ENCODE data around the gene C3orf20.
"Not testable (repeated sequence)": the region's sequence is repeated elsewhere in the genome, so short reads cannot be mapped to it uniquely, and the experiment has no call there.

The C3orf20 gene

DNA sequence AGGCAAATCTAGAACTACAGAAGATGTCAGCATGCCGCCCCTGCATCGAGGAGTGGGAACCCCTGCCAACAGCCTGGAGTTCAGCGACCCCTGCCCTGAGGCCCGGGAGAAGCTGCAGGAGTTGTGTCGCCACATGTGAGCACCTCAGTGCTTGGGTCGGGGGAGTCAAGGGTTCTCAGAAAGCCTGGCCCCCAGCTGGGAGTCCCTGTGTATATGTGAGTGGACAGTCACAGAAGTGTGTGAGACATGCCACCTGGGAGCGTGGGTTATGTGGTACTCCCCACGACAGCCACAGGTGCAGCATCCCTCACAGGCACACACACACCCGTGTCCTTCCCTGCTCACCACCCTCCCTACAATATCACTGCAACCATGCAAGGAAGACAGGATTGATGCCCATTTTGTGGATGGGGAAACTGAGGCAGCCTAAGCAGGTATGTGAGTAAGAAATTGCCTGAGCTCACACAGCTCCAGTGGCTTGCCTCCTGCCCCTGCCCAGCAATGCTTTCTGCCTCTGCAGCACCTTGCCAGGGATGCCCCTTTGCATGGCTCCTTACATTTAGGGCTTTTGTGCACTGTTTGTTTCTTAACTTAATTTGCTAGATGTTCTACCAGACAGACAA lies 28.3 kb downstream of the C3orf20 start:
- no peak for DNase-seq

DNA sequence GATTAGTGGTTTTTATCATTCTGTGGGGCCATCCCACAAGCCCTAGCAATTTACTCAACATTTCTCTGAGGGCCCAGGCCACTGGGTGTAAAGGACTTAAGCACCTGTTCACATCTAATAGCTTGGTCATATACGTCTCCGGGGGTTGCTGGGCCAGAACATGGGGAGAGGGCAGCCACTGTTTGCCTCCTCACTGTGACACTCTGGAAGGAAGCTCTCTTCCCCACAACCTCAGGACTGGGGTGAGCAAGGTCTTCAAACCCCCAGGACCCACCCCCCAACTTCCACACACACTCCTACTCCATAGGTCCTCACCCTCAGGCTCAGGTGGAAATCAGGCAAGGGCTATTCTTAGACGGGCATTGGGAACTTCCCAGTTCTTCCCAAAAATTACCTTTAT lies 28.9 kb downstream of the C3orf20 start:
- no peak for DNase-seq

DNA sequence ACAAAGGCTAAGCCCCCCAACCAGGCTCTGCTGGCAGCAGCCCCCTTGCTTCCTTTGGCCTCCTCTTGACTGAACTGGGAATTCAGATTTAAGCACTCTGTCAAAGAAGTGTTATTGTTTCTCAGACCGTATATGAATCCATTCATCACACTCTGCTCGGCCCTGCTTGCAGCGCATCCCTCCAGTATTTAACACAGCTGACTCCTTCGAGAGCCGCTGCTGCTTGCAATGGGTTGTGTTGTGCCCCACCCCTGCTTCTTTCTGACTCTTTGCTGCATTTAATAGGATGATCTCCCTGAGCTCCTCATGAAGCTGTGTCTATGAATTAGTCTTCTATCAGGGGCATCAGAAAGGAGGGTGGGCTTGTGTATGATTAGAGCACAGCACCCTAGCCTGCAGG lies 31.2 kb downstream of the C3orf20 start:
- DNase-seq, result no peak

DNA sequence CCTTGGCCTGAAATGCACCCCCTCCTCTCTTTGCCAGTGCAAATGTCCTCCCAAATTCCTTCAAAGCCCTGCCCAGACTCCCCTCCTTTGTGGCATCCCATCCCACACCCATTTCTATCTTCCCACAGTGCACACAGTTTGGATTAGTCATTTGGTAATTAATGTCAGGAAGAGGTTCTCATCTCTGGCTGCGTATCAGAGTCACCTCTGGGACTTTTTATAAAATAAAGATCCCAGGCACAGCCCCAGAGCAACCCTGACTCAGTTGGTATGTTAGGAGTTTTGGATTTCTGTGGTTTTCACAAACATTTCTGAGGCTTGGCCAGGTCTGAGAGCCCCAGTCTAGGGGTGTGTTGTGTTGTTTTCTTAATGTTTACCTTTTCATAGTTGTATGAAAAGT lies 41.6 kb downstream of the C3orf20 start:
- no peak for DNase-seq

DNA sequence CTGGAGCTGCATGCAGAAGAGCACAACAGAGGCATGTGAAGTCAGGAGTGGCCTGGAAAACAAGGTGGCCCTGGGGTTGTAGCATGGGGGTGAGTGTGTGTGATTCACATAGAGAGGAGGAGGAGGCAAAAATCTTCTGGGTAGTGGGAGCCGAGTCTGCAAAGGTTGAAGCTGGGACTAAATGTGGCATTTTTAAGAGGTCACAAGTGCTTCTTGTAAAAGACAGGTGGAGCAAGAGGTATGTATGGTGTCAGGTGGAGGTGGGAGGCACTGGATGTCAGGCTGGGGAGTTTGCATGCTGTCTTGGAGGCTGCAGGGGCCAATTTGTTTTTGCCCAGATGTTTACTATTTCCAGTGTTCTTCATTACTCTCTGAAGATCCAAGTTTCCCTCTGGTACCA lies 42.4 kb downstream of the C3orf20 start:
- no peak for DNase-seq

DNA sequence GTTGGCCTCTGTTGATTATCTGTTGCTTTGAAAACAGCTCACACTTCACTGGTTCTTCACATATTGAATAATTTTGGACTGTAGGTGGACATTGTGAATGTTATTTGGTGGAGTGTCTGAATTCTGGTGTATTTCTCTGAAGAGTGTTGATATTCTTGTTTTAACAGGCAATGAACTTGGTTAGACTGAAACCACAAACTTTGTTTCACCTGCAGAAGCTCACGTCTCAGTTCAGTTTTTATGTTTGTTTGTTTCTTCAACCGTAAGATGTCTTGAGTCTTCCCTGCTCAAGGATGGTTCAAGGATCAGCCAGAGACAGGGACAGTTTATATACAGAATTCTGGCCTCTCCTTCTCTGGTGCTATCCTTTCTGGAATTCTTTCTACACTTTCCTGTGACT lies 43.6 kb downstream of the C3orf20 start:
- DNase-seq, result no peak

DNA sequence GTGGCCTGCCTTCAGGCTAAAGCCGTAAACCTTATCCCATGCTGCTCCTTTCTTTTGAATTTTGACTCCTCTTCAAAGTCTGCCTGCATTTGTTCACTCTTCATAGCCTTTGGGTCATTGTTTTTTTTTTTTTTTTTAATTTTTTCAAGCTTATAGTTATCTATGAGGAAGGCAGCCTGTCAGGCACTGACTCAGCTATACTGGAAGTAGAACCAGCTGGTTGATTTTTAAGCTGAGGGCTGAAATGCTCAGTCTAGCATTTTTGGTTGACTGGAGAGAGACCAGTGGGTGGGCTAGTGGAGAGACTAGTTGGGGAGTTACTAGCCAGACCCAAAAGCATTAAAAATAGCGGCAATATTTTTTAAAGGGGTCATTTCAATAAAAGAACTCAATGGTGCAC lies 44.1 kb downstream of the C3orf20 start:
- DNase-seq, result no peak

DNA sequence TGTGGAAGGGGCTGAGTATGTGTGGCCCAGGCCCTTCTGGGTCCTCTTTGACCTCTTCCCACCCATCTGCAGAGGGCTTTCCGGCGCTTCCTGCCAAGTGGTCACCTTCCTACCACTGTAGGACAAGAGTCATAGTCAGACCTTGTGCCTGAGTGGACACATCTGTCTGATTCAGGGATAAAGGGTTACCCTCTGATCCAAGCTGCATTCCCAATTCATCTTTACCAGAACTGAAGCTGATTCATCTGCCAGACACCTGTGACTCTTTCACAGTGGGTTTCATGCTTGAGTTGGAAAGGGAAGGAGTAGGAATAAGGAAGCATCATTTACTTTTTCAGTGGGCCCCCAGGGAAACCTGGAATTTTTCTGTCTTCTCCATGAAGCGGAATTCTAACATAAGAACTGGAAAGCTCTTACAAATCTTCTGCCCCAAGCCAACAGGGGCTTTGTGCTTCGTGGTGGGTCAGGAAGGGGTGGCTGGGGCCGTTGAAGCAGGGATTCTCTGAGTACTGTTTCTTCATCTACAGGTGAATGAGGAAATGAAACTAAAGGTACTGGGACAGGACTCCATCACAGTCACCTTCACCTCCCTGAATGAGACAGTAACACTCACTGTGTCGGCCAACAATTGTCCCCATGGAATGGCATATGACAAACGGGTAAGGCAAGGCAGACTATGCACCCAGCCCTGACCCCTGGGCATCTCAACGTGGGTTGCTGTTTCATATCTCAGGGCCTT lies 46.4 kb downstream of the C3orf20 start:
- no peak for DNase-seq

DNA sequence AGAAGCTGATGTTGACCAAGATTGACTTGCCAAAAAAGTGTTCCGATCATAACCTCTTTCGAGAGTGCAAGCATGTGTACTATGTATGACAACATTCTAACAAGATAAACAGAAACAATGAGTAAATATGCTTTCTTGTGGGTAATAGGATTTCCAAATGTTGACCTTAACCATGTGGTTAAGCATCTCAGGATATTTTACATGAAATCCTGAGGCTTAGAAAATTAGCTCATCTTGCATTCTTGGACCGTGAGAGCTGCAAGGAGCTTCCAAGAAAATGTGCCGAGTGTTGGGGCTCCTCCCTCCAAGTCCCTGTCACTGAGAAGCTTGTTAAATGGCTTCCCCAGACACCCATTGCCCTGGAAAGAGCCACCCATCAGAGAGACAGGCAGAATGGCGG lies 50.1 kb downstream of the C3orf20 start:
- no peak for DNase-seq

DNA sequence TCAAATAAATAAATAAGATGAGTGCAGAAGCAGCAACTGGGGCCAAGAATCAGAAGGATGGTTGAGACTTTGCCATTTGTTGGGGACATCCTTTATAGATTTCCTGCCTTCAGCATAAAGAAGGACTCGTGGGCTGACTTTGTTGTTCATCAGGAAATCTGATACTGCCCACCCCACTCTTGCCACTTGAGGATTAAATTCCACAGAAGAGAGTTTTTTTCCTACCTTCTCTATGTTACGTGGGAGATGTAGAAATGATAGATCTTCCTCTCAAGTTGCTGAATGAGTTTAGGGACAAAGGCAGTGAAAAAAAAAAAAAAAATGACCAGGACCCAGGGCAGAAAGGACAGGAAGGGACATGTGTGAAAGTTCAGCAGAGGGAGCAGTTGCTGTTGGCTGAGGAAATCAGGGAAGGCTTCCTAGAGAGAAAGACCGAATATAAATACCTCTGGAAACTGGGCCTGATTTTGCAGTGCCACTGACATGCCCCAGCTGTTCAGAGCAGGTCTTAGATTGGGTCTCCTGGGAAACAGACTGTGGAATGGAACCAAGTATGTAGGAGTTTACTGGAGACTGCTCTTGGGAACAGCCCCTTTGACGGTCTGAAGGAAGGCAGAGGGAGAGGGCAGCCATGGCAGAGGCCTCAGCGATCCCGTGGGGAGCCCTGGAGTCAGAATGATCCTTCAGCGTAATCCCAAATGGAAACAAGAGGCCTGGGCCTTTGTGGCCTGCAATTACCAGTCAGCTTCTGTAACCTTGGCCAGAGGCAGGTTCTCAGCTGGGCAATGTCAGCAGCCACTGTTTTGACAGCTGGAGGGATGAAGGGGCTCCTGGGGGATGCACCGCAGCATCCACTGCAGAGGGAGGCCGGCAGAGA lies 50.9 kb downstream of the C3orf20 start:
- no peak for DNase-seq

DNA sequence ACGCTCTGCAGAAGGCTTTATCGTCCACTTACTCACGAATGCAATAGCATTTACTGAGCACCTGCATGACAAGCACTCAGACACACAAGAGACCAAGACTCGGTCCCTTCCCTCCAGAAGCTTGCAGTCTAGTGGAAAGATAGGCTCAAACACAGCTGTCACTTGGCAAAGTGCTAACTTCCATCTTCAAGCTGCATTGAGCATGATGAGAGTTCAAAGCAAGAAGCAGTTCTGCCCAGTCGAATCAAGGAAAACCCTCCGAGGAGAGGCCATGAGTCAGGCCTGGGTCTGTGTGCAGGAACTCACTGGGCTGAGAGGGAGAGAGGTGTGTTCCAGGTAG lies 51.5 kb downstream of the C3orf20 start:
- no peak for DNase-seq

DNA sequence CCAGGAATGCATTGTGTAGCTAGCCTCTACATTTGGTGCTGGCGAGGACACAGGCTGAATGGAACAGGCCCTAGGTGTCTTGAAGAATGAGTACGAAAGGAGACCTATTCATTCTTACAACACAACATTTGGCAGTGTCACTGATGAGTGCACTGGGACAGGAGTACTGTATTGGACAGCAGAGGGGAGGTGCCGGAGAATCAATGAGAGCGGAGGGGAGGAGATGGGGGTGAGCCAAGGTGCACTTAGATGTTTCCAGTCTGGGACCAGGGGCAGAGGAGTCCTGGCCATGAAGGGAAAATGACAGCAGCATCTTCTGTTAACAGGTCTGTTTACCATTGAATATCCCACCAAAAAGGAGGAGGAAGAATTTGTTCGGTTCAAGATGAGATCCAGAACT lies 53.2 kb downstream of the C3orf20 start:
- DNase-seq, result no peak

DNA sequence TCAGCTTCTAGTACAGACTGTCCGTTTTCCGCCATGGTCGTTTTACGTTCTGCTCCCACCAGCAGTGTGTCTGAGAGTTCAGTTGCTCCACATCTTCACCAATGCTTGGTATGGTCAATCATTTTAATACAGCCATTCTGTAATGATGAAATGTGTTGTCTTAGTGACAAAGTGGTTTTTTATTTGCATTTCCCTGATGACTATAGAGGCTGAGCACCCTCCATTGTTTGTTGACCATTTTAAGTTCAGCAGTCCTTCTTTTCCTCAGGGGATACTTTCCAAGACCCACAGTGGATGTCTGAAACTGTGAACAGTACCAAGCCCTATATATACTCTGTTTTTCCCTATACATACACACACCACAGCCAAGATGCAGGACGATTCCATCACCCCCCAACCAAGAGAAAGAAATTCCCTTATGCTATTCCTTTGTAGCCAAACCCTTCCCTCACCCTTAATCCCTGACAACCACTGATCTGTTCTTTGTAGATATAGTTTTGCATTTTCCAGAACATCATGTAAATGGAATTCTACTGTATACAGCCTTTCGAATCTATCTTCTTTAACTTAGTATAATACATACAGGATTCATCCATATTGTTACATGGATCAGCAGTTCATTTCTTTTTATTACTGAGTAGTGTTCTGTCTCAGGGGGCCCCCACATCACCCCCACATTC lies 55.9 kb downstream of the C3orf20 start:
- DNase-seq, result no peak

DNA sequence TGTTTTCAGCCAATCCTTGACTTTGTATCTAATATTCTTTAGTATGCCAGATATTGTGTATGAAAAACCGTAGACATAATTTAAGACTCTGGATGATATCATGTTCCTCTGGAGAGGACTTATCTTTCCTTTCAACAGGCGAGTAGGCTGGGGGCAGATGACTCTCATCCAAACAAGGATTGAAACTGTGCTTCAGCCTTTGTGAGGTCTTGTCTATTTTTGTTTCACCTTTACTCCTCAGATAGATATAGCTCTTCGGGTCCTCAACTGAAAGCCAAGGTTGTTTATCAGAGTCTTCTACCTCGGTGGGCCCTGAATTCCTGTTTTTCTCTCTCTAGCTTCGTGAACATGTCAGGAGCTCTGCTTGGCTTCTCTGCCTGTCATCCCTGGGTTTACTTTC lies 66.0 kb downstream of the C3orf20 start:
- no peak for DNase-seq

DNA sequence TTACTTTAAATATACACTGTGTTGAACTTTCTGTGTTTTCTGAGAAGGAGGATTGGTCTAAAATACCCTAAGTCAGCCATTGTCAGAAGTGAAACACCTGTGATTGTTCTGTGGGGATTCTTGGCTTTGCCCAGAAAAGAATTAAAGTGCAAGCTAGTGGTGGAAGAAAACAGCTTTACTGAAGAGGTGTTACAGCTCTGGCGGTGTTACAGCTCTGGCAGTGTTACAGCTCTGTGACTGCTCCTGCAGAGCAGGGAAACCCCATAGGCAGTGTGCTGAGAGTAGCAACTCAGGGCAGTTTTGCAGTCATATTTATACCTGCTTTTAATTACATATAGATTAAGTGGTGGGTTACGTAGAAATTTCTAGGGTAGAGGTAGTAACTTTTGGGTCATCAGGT lies 66.6 kb downstream of the C3orf20 start:
- DNase-seq, result no peak

DNA sequence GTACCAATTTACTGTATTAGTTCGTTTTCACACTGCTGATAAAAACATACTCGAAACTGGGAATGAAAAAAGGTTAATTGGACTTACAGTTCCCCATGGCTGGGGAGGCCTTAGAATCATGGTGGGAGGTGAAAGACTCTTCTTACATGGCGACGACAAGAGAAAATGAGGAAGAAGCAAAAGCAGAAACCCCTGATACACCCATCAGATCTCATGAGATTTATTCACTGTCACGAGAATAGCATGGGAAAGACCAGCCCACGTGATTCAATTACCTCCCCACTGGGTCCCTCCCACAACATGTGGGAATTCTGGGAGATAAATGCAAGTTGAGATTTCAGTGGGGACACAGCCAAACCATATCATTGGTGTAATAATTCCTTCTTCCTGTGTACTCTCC lies 69.6 kb downstream of the C3orf20 start:
- no peak for DNase-seq

DNA sequence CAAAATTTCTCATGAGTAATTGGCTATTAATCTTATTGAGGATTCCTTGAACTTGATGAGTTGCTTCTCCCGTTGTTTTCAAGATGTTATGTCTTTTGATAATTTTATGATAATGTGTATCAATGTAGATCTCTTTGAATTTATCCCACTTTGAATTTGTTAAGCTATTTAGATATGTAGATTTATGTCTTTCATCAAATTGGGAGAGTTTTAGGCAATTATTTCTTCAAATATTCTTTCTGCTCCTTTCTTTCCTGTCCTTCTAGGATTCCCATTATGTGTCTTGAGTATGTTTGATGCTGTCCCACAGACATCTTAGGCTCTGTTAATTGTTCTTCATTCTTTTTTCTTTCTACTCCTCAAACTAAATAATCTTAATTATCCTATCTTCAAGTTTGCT lies 75.7 kb downstream of the C3orf20 start:
- no peak for DNase-seq

DNA sequence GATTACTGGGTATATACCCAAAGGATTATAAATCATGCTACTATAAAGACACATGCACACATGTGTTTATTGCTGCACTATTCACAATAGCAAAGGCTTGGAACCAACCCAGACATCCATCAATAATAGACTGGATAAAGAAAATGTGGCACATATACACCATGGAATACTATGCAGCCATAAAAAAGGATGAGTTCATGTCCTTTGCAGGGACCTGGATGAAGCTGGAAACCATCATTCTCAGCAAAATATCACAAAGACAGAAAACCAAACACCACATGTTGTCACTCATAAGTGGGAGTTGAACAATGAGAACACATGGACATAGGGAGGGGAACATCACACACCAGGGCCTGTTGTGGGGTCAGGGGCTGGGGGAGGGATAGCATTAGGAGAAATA lies 78.0 kb downstream of the C3orf20 start:
- not testable (repeated sequence) for DNase-seq

DNA sequence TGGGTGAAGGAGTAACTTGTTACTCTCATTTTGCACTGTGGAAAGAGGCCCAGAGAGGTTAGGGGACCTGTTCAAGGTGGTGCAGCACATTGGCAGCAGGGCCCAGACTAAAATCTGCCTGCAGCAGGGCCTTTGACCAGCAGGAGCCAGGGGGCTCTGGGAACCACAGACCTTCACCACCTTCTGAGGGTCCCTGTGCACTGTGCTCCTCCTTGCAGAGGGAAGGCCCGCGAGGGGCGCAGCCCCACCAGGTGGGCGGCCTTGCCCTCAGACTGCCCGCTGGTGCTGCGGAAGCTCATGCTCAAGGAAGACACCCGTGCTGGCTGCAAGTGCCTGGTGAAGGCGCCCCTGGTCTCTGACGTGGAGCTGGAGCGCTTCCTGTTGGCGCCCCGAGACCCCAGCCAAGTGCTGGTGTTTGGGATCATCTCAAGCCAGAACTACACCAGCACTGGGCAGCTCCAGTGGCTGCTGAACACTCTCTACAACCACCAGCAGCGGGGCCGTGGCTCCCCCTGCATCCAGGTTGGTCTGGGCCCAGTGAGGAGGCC lies 82.3 kb downstream of the C3orf20 start:
- no peak for DNase-seq

DNA sequence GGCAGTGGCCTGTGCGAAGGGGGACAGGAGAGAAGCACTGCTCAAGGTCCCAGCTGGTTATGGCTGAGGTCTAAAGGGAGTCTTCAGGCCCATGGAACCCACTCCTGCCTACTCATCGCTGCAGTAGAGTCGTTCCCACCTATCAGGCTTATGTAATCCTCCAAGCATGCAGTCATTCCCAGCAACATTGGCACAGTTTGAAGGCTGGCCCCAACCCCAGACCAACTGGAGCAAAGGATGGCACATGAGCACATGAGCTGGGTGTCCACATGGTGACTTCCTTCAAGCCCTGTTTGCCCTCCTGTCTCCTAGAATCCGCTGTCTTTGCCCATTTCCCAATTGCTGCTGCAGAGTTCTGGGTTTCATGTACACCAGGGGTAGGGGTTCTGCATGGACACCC lies 83.4 kb downstream of the C3orf20 start:
- DNase-seq, result no peak

DNA sequence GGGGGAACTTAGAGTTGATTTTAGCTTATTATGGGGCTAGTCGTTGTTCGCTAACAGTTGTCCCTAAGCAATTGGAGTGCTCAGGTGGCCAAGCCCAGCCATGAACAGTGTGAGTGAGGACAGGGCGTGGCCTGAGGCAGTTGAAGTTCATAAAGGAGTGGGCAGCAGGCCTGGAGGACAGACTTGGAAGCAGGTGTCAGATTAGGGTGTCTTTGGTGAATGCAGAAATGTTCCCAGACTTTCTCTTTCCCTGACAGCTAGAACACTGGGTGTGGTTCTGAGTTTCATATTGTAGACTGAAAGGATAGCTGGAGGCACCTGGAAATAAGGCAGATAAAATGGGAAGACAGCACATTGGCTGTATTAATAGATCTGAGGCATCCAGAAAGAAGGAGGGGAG lies 84.0 kb downstream of the C3orf20 start:
- no peak for DNase-seq

DNA sequence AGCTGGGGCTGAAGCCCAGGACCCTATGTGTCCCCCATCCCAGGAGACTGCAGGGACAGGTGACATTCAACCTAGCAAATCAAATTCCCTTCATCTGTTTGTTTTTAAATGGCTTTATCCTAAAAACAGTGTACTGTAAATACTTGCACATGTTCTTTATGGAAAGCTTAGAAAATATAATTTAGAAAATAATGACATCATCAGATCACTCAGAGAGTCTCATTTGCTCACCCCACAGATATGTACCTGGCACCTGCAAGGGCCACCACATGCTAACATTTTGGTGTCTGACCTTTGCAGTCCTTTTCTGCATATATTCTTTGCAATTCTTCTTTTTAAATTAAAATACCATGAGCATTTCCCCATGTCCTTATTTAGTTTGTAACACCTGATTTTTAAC lies 85.2 kb downstream of the C3orf20 start:
- DNase-seq, result no peak

DNA sequence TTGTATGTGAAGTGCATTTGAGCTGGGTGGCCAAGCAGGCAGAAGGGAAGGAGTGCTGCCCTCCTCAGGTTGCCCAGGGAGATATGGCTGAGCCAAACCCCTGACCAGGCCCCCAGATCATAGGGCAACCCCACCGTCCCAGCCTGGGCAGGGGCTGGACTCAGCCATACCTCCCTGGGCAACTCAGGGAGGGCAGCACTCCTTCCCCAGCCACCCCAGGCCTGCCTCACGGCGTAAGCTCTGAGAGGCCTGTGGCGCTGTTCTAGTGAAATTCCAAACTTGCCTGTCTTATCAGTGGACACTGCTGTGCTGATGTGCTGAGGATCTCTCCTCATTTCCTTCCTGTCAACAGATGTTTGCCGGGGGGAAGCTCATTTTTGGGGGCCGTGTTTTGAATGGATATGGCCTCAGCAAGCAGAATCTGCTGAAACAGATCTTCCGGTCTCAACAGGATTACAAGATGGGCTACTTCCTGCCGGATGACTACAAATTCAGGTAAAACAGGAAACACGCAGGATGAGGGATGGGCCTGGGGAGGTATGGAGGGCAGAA lies 86.3 kb downstream of the C3orf20 start:
- no peak for DNase-seq
